ENCODE data around the gene UGT1A5.

- TF ChIP-seq KLF1 (tag by site-specific recombination; IDR thresholded peaks at IDR 0.05) (no peak), ZNF362 (tag by site-specific recombination; IDR thresholded peaks at IDR 0.05) (no peak), CTCF (tag by site-specific recombination; IDR thresholded peaks at IDR 0.05) (no peak), ZNF274 (IDR thresholded peaks at IDR 0.05; ENCODE audit: low read length) (no peak), ZNF274 (tag by site-specific recombination; IDR thresholded peaks at IDR 0.05; ENCODE audit: borderline replicate concordance) (no peak), BCL11A (tag by site-specific recombination; IDR thresholded peaks at IDR 0.05; ENCODE audit: low read depth) (no peak), PBX3 (CRISPR knock-in tag; IDR thresholded peaks at IDR 0.05) (no peak), ZNF768 (tag by site-specific recombination; IDR thresholded peaks at IDR 0.05) (no peak), ZBTB20 (tag by site-specific recombination; IDR thresholded peaks at IDR 0.05) (no peak)
Observed at GRCh38 chr2:233706720-233707119, 6.0 kb upstream of the UGT1A5 start.

Measured in HEK293 (cell line).